MM.1S (cell line): ENCODE data around the gene DYNLRB1.

Source experiments
- DNase-seq: peaks from one replicate; pipeline ENCODE4 v3.0.0-alpha.2; 2015
- H2AFZ ChIP-seq: fragments of 300-600 bp; sonication (generic); 2 replicates; pipeline ENCODE4 v1.6.0; 2016; ENCODE audit warnings: antibody characterized with exemption, low read length
- H3F3A ChIP-seq: fragments of 300-600 bp; sonication (generic); 2 replicates; pipeline ENCODE4 v1.6.1; 2016; ENCODE audit warnings: mild to moderate bottlenecking, antibody characterized with exemption, low read length, moderate library complexity, mixed read lengths; ENCODE audit not compliant: insufficient read depth
- H3K27ac ChIP-seq: fragments of 300-600 bp; sonication (generic); 2 replicates; pipeline ENCODE4 v1.5.1; 2016; ENCODE audit warnings: mild to moderate bottlenecking, low read length
- H3K27me3 ChIP-seq: fragments of 300-600 bp; sonication (generic); replicated peaks from 2 replicates; pipeline ENCODE4 v1.6.0; 2016; ENCODE audit warnings: low read length; ENCODE audit not compliant: insufficient read depth
- H3K36me3 ChIP-seq: fragments of 300-600 bp; sonication (generic); replicated peaks from 2 replicates; pipeline ENCODE4 v1.6.1; 2016; ENCODE audit warnings: mild to moderate bottlenecking, low read length, mixed read lengths; ENCODE audit not compliant: insufficient read depth
- H3K4me1 ChIP-seq: fragments of 300-600 bp; sonication (generic); 2 replicates; pipeline ENCODE4 v1.6.1; 2016; ENCODE audit warnings: low read length, mixed read lengths
- H3K4me2 ChIP-seq: fragments of 300-600 bp; sonication (generic); 2 replicates; pipeline ENCODE4 v1.6.0; 2016; ENCODE audit warnings: low read depth, low read length
- H3K4me3 ChIP-seq: fragments of 300-600 bp; sonication (generic); 2 replicates; pipeline ENCODE4 v1.5.1; 2016; ENCODE audit warnings: low read length, mixed read lengths
- H3K79me2 ChIP-seq: fragments of 300-600 bp; sonication (generic); 2 replicates; pipeline ENCODE4 v1.6.1; 2016; ENCODE audit warnings: mixed run types, low read length, mixed read lengths
- H3K9ac ChIP-seq: fragments of 300-600 bp; sonication (generic); 2 replicates; pipeline ENCODE4 v1.6.1; 2016; ENCODE audit warnings: low read length, mixed read lengths
- H3K9me2 ChIP-seq: fragments of 300-600 bp; sonication (generic); replicated peaks from 2 replicates; pipeline ENCODE4 v1.6.1; 2016; ENCODE audit warnings: mild to moderate bottlenecking, low read length, mixed read lengths; ENCODE audit not compliant: insufficient read depth
- H3K9me3 ChIP-seq: fragments of 300-600 bp; sonication (generic); replicated peaks from 2 replicates; pipeline ENCODE4 v1.6.1; 2016; ENCODE audit warnings: mild to moderate bottlenecking, low read length, mixed read lengths; ENCODE audit not compliant: insufficient read depth
- H4K20me1 ChIP-seq: fragments of 300-600 bp; sonication (generic); 2 replicates; pipeline ENCODE4 v1.6.1; 2016; ENCODE audit warnings: mild to moderate bottlenecking, low read length, moderate library complexity, mixed read lengths; ENCODE audit not compliant: insufficient read depth
- CTCF ChIP-seq: fragments of 300-600 bp; sonication (generic); IDR thresholded peaks from 2 replicates; pipeline ENCODE4 v1.5.1; 2016; ENCODE audit warnings: antibody characterized with exemption, low read length, mixed read lengths
- EZH2 ChIP-seq: fragments of 300-600 bp; sonication (generic); optimal IDR thresholded peaks from 2 replicates; pipeline ENCODE3; 2017; ENCODE audit warnings: low read depth, mild to moderate bottlenecking, antibody characterized with exemption, low read length, mixed read lengths
- EZH2phosphoT487 ChIP-seq: fragments of 300-600 bp; sonication (generic); IDR thresholded peaks from 2 replicates; pipeline ENCODE4 v1.6.1; 2018; ENCODE audit warnings: antibody characterized with exemption, low read length

Gene DYNLRB1

GRCh38 chr20:34506480-34506879 lies 9.7 kb upstream of the DYNLRB1 start:
- Histone ChIP-seq H2AFZ (no peak overlapping the region), H3K4me1 (no peaks in the 10 kb centered on the region), H4K20me1 (no peaks in the 10 kb centered on the region), H3K4me2 (no peak overlapping the region), H3K9ac (no peak overlapping the region), H3K79me2 (no peaks in the 10 kb centered on the region; the same call in 1 of the 2 replicates), H3K36me3 (no peaks in the 10 kb centered on the region; the same call in 1 of the 2 replicates), H3K27me3 (no peaks in the 10 kb centered on the region), H3K9me2 (no peaks in the 10 kb centered on the region), H3K27ac (no peak overlapping the region), H3K4me3 (no peak overlapping the region), H3K9me3 (no peaks in the 10 kb centered on the region), H3F3A (no peaks in the 10 kb centered on the region)
- DNase-seq, result no peak
- TF ChIP-seq EZH2 (no peak), EZH2phosphoT487 (no peak), CTCF (no peak)

GRCh38 chr20:34507702-34508413 lies 8.4 kb upstream of the DYNLRB1 start:
- Histone ChIP-seq H3K36me3 (no peaks in the 10 kb centered on the region; the same call in 1 of the 2 replicates), H3K9me2 (no peaks in the 10 kb centered on the region), H3K27me3 (no peaks in the 10 kb centered on the region), H2AFZ (no peak overlapping the region), H3K4me3 (no peak overlapping the region), H4K20me1 (no peaks in the 10 kb centered on the region), H3F3A (no peaks in the 10 kb centered on the region), H3K9ac (no peak overlapping the region), H3K79me2 (no peaks in the 10 kb centered on the region; the same call in 1 of the 2 replicates), H3K4me2 (no peak overlapping the region), H3K9me3 (no peaks in the 10 kb centered on the region), H3K27ac (no peak overlapping the region), H3K4me1 (no peaks in the 10 kb centered on the region)
- no peak for DNase-seq
- TF ChIP-seq CTCF (no peak), EZH2 (no peak), EZH2phosphoT487 (no peak)

DNA sequence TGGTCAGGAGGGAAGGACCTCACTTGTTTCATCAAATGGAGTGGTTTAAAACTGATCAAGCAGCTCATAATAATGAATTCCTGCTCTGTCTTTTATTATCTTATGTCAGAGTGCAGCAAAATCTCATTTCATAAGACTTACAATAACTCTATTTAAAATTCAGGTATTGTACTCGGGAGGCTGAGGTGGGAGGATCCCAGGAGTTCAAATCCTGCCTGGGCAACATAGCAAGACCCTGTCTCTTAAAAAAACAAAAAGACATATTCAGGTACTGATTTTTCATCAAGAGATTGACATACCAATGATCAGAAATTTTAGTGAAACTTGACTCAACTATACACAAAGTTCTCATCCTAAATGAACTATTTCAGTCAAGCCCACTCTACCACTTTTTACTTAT lies 5.6 kb upstream of the DYNLRB1 start:
- Histone ChIP-seq H3K36me3 (no peaks in the 10 kb centered on the region; the same call in 1 of the 2 replicates), H3K9ac (no peak overlapping the region), H3K27me3 (no peaks in the 10 kb centered on the region), H3K27ac (no peak overlapping the region), H3K9me2 (no peaks in the 10 kb centered on the region), H4K20me1 (no peaks in the 10 kb centered on the region), H2AFZ (no peak overlapping the region), H3K4me3 (no peak overlapping the region), H3K79me2 (no peaks in the 10 kb centered on the region; the same call in 1 of the 2 replicates), H3K4me1 (peaks cover 8% of the 10 kb centered on the region; the same call in 1 of the 2 replicates), H3K4me2 (no peak overlapping the region), H3F3A (peaks cover 15% of the 10 kb centered on the region), H3K9me3 (no peaks in the 10 kb centered on the region)
- TF ChIP-seq EZH2phosphoT487 (no peak), EZH2 (no peak), CTCF (no peak)
- no peak for DNase-seq
